ENCODE results near the gene SCG2.

The SCG2 gene

GRCh38 chr2:223601932-223602666 is at the start of gene SCG2:
TSS of gene SCG2 (minus strand) at chr2:223602361. CDS start at chr2:223599282, 3,079 bp downstream.
- DNase-seq (ENCODE audit: low read depth in 3 of 3) = peak; percentile 3 to 32 (median 21)

- DNase-seq (ENCODE audit: low read depth in 3 of 3) = no peak
Observed at GRCh38 chr2:223649554-223650533, 47.7 kb upstream of the SCG2 start.

GRCh38 chr2:223648755-223649154 is 46.6 kb upstream of the SCG2 start:
- DNase-seq (ENCODE audit: low read depth in 3 of 3) = no peak

- no peak for DNase-seq (ENCODE audit: low read depth in 3 of 3)
Observed at GRCh38 chr2:223647258-223647952, 45.2 kb upstream of the SCG2 start.

GRCh38 chr2:223644136-223644535 is 42.0 kb upstream of the SCG2 start:
- no peak for DNase-seq (ENCODE audit: low read depth in 3 of 3)

- DNase-seq (ENCODE audit: low read depth in 3 of 3) = no peak
Observed at GRCh38 chr2:223643309-223643708, 41.1 kb upstream of the SCG2 start.

GRCh38 chr2:223642506-223642905 is 40.3 kb upstream of the SCG2 start:
- DNase-seq (ENCODE audit: low read depth in 3 of 3) = no peak

- DNase-seq (ENCODE audit: low read depth in 3 of 3) = no peak
Observed at GRCh38 chr2:223641082-223641481, 38.9 kb upstream of the SCG2 start.

- no peak for DNase-seq (ENCODE audit: low read depth in 3 of 3)
Observed at GRCh38 chr2:223635080-223635479, 32.9 kb upstream of the SCG2 start.

- DNase-seq (ENCODE audit: low read depth in 3 of 3) = no peak
Observed at GRCh38 chr2:223634238-223634637, 32.1 kb upstream of the SCG2 start.

- no peak for DNase-seq (ENCODE audit: low read depth in 3 of 3)
Observed at GRCh38 chr2:223633656-223634055, 31.5 kb upstream of the SCG2 start.

- DNase-seq (ENCODE audit: low read depth in 3 of 3) = no peak
Observed at GRCh38 chr2:223632826-223633225, 30.7 kb upstream of the SCG2 start.

GRCh38 chr2:223626716-223627115 is 24.6 kb upstream of the SCG2 start:
- DNase-seq (ENCODE audit: low read depth in 3 of 3) = no peak

- DNase-seq (ENCODE audit: low read depth in 3 of 3) = no peak
Observed at GRCh38 chr2:223625652-223626051, 23.5 kb upstream of the SCG2 start.

GRCh38 chr2:223621901-223622300 is 19.7 kb upstream of the SCG2 start:
- no peak for DNase-seq (ENCODE audit: low read depth in 3 of 3)

GRCh38 chr2:223619486-223620129 is 17.4 kb upstream of the SCG2 start:
- no peak for DNase-seq (ENCODE audit: low read depth in 3 of 3)

GRCh38 chr2:223618172-223619035 is 16.2 kb upstream of the SCG2 start:
- DNase-seq (ENCODE audit: low read depth in 3 of 3) = no peak

- DNase-seq (ENCODE audit: low read depth in 3 of 3) = no peak
Observed at GRCh38 chr2:223614534-223614933, 12.4 kb upstream of the SCG2 start.

- DNase-seq (ENCODE audit: low read depth in 3 of 3) = no peak
Observed at GRCh38 chr2:223613017-223613950, 11.1 kb upstream of the SCG2 start.

- DNase-seq (ENCODE audit: low read depth in 3 of 3) = no peak
Observed at GRCh38 chr2:223612501-223612900, 10.3 kb upstream of the SCG2 start.
